ENCODE results near the gene TMEM170B.

TMEM170B gene

GRCh38 chr6:11537229-11538051 is at the start of gene TMEM170B:
TSS of gene TMEM170B (plus strand) at chr6:11537749. CDS start at chr6:11538278, 529 bp downstream.
- no peaks in the 10 kb centered on the region for H3K9me2 ChIP-seq (replicated peaks; ENCODE audit: low read depth, low read length)
- H3K4me3 ChIP-seq (ENCODE audit: low read length, poor library complexity, severe bottlenecking): peak within 1 kb of the TSS; percentile 82
- H4K20me1 ChIP-seq (ENCODE audit: insufficient read depth, low read length, poor library complexity, severe bottlenecking): peaks cover 40% of the 10 kb centered on the region
- H3K79me2 ChIP-seq (ENCODE audit: insufficient read depth, low read length): peaks cover 43% of the 10 kb centered on the region
- H3F3A ChIP-seq (ENCODE audit: low read depth): no peaks in the 10 kb centered on the region
- H3K4me2 ChIP-seq (ENCODE audit: low read depth, low read length, poor library complexity, severe bottlenecking): peak within 1 kb of the TSS; percentile 89
- peaks cover 42% of the 10 kb centered on the region for H3K4me1 ChIP-seq (ENCODE audit: insufficient read depth, low read length, poor library complexity, severe bottlenecking)
- H3K27me3 ChIP-seq (ENCODE audit: insufficient read depth, low read length, poor library complexity, severe bottlenecking): no peaks in the 10 kb centered on the region
- peak within 1 kb of the TSS; percentile 79 for H3K9ac ChIP-seq (ENCODE audit: low read depth, low read length, poor library complexity, severe bottlenecking)
- peak within 1 kb of the TSS; percentile 86 for H2AFZ ChIP-seq (ENCODE audit: low read length)
- TF ChIP-seq EZH2phosphoT487 (IDR thresholded peaks at IDR 0.05; ENCODE audit: borderline replicate concordance) (no peak), CTCF (conservative IDR thresholded peaks at IDR 0.05; ENCODE audit: low read length) (no peak)
- no peaks in the 10 kb centered on the region for H3K9me3 ChIP-seq (ENCODE audit: insufficient read depth, low read depth, low read length)
- no peaks in the 10 kb centered on the region for H3K36me3 ChIP-seq (ENCODE audit: insufficient read depth, low read length)

- no peaks in the 10 kb centered on the region for H4K20me1 ChIP-seq (ENCODE audit: insufficient read depth, low read length, poor library complexity, severe bottlenecking)
- no peak overlapping the region for H2AFZ ChIP-seq (ENCODE audit: low read length)
- H3K4me1 ChIP-seq (ENCODE audit: insufficient read depth, low read length, poor library complexity, severe bottlenecking): no peaks in the 10 kb centered on the region
- H3K27me3 ChIP-seq (ENCODE audit: insufficient read depth, low read length, poor library complexity, severe bottlenecking): no peaks in the 10 kb centered on the region
- H3K79me2 ChIP-seq (ENCODE audit: insufficient read depth, low read length): no peaks in the 10 kb centered on the region
- no peaks in the 10 kb centered on the region for H3K9me2 ChIP-seq (replicated peaks; ENCODE audit: low read depth, low read length)
- H3F3A ChIP-seq (ENCODE audit: low read depth): no peaks in the 10 kb centered on the region
- H3K9ac ChIP-seq (ENCODE audit: low read depth, low read length, poor library complexity, severe bottlenecking): no peak overlapping the region
- no peaks in the 10 kb centered on the region for H3K9me3 ChIP-seq (ENCODE audit: insufficient read depth, low read depth, low read length)
- no peak overlapping the region for H3K4me2 ChIP-seq (ENCODE audit: low read depth, low read length, poor library complexity, severe bottlenecking)
- no peak for TF ChIP-seq EZH2phosphoT487 (IDR thresholded peaks at IDR 0.05; ENCODE audit: borderline replicate concordance)
- TF ChIP-seq CTCF (conservative IDR thresholded peaks at IDR 0.05; ENCODE audit: low read length): no peak
- no peak overlapping the region for H3K4me3 ChIP-seq (ENCODE audit: low read length, poor library complexity, severe bottlenecking)
- no peaks in the 10 kb centered on the region for H3K36me3 ChIP-seq (ENCODE audit: insufficient read depth, low read length)
Measured at GRCh38 chr6:11490996-11491395, 46.6 kb upstream of the TMEM170B start.

GRCh38 chr6:11491596-11492463 is 45.7 kb upstream of the TMEM170B start:
- no peak for TF ChIP-seq CTCF (conservative IDR thresholded peaks at IDR 0.05; ENCODE audit: low read length)
- TF ChIP-seq EZH2phosphoT487 (IDR thresholded peaks at IDR 0.05; ENCODE audit: borderline replicate concordance): no peak
- Histone ChIP-seq H3K79me2 (ENCODE audit: insufficient read depth, low read length) (no peaks in the 10 kb centered on the region), H2AFZ (ENCODE audit: low read length) (no peak overlapping the region), H4K20me1 (ENCODE audit: insufficient read depth, low read length, poor library complexity, severe bottlenecking) (no peaks in the 10 kb centered on the region), H3K27me3 (ENCODE audit: insufficient read depth, low read length, poor library complexity, severe bottlenecking) (no peaks in the 10 kb centered on the region), H3F3A (ENCODE audit: low read depth) (no peaks in the 10 kb centered on the region), H3K4me1 (ENCODE audit: insufficient read depth, low read length, poor library complexity, severe bottlenecking) (peaks cover 5% of the 10 kb centered on the region), H3K4me3 (ENCODE audit: low read length, poor library complexity, severe bottlenecking) (no peak overlapping the region), H3K9ac (ENCODE audit: low read depth, low read length, poor library complexity, severe bottlenecking) (no peak overlapping the region), H3K36me3 (ENCODE audit: insufficient read depth, low read length) (no peaks in the 10 kb centered on the region), H3K9me3 (ENCODE audit: insufficient read depth, low read depth, low read length) (no peaks in the 10 kb centered on the region), H3K4me2 (ENCODE audit: low read depth, low read length, poor library complexity, severe bottlenecking) (no peak overlapping the region), H3K9me2 (replicated peaks; ENCODE audit: low read depth, low read length) (no peaks in the 10 kb centered on the region)

Measured in Loucy (cell line).